HL-60/S4 (cell line): ENCODE measurements around the gene CEP85L.

ENCODE experiments used
- in situ Hi-C: fragments of 300-500 bp; cut with MboI; formaldehyde crosslinking; loops from 2 replicates; pipeline ENCODE4 v1.14.3; 2022; ENCODE audit warnings: low sequenced_read_pairs

The CEP85L gene

DNA sequence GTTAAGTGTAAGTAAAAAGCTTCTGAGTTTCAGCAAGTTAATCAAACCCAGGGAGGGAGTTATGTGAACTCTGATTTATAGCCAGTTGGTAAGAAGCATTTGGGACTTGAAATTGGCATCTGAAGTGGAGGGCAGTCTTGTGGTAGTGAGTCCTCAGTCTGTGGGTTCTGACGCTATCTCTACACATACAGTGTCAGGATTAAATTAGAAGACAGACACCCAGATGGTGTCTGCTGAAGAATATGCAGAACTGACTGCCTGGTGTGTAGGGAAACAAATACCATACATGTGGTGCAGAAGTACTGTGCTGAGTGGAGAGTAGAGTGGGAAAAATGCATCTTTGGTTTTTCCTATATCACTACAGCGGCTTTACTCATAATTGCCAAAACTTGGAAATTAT is 146.8 kb downstream of the CEP85L start:
- in situ Hi-C loops = no loop called here

GRCh38 chr6:118502169-118502568 is 149.2 kb downstream of the CEP85L start:
- in situ Hi-C loops = no loop called here

DNA sequence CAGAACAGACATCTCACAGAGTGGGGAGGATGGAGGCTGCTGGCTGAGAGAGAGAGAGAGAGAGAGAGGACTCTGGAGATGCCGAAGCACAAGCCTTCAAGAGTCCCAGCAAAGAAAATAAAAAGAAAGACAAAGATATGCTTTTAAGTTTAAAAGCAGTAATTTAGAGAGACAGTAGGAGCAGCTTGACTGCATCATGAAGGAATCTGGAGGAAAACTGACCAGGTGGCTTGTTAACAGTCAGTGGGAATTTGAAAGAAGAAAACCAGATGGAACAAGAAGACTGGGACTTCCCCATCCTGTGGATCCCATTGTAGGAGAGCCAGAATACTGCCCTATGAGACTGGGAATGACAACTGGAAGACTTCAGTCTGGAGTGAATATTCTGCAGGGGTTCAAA is 149.6 kb downstream of the CEP85L start:
- in situ Hi-C loops = no loop called here

DNA sequence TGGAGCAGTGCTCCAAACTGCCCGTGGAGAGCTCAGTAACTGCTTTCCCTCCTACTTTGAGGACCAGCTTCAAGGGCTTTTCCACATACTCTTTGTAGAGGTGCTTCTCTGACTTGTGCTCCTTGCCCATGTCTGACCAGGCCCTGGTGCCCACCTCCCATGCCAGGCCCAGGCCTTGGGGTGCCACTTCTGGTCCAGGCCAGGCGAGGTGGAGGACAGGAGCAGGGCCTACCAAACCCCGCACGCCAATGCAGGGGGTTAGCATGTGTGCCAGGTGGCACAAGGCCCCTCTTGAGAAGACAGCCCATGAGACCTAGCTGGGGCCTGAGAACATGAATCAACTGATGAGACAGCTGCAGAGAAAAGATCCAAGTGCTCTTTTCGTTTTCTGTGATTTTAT is 150.3 kb downstream of the CEP85L start:
- in situ Hi-C loops = no loop called here

GRCh38 chr6:118500130-118501015 is 151.0 kb downstream of the CEP85L start:
- in situ Hi-C loops = no loop called here

- in situ Hi-C loops = no loop called here
Measured at GRCh38 chr6:118495485-118496280, 155.7 kb downstream of the CEP85L start.

DNA sequence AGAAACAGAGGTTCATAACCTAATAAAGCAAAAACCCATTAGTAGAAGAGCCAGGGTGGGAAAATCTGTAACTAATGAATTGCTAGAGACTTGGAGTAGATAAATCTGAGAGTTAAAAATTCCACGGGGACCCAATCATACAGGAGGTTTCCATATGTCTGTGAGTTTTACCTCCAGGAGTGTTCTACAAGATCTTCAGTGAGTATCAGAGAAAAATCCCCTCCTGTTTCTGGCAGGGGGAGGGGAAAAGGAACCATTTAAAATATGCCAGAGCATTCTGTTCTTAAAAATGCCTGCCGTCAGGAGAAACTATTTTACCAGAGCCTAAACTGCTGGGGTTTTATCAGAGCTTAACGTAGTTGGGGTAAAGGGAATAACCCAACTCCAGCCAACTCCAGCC is 157.3 kb downstream of the CEP85L start:
- in situ Hi-C loops = no loop called here

DNA sequence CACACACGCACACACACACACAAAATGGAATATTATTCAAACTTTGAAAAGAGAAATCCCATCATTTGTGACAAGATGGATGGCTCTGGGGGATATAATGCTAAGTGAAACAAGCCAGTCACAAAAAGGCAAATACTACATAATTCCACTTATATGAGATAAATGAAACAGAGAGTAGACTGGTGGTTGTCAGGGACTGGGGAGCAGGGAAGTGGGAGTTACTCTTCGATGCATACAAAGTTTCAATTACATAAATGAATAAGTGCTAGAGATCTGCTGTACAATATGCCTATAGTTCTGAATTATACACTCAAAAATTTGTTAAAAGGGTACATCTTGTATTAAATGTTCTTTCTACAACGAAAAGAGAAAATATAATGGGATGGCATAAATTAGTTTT is 161.4 kb downstream of the CEP85L start:
- in situ Hi-C loops = no loop called here

GRCh38 chr6:118488631-118489030 is 162.8 kb downstream of the CEP85L start:
- in situ Hi-C loops = no loop called here

DNA sequence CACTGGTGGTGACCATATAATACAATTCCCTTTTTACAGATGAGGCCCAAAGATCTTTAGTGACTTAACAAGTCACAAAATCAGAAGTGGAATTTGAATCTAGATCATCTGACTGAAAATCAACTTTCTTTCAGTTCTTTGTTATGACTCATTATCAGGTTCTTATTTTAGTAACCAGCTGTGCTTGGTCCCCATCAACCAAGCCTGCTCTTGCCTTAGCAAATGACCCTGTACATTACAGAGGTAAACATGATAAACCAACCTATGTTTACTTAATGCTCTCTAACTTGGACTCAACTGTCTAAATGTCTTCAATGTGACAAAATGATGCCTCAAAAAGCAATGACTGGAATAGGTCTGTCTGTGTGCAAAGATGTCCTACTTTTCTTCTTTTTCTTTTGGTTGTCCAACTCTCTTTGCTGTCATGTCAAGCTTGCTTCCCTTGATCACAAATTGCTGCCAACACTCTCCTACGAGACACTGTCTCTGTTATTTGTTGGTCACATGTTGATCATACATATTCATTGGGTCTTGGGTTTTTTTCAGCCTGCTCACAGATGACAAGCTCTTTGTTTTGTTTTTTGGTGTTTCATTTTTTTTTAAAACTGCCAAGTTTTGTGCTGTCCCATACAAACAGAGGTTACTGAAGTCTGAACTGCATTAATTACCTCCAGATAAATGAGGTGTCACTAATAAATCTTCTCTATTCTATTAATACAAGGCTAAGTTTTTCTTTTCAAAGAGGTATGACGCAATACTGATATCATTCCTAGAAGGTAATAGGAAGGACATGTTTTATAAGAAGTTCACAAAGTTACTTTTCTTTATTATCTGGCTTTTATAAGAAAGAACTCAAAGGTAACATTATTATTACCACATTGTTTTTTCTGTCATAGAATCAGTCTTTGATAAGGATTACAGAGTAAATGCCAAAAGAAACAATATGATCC is 165.5 kb downstream of the CEP85L start:
- in situ Hi-C loops = no loop called here

GRCh38 chr6:118476551-118476950 is 174.8 kb downstream of the CEP85L start:
- in situ Hi-C loops = no loop called here

GRCh38 chr6:118473266-118473665 is 178.1 kb downstream of the CEP85L start:
- in situ Hi-C loops = no loop called here

DNA sequence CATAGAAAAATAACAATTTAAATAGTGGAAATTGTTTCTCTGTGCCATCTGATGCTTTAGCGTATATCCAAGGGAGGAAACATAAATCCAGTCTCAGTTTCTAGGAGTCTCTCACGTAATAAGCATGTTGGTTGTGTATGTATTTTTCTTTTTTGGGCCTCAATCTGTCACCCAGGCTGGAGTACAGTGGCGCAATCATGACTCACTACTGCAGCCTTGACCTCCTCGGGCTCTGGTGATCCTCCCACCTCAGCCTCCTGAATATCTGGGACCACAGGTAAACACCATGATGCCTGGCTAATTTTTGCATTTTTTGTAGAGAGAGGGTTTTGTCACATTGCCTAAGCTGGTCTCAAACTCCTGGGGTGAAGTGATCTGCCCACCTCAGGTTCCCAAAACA is 181.9 kb downstream of the CEP85L start:
- in situ Hi-C loops = no loop called here

DNA sequence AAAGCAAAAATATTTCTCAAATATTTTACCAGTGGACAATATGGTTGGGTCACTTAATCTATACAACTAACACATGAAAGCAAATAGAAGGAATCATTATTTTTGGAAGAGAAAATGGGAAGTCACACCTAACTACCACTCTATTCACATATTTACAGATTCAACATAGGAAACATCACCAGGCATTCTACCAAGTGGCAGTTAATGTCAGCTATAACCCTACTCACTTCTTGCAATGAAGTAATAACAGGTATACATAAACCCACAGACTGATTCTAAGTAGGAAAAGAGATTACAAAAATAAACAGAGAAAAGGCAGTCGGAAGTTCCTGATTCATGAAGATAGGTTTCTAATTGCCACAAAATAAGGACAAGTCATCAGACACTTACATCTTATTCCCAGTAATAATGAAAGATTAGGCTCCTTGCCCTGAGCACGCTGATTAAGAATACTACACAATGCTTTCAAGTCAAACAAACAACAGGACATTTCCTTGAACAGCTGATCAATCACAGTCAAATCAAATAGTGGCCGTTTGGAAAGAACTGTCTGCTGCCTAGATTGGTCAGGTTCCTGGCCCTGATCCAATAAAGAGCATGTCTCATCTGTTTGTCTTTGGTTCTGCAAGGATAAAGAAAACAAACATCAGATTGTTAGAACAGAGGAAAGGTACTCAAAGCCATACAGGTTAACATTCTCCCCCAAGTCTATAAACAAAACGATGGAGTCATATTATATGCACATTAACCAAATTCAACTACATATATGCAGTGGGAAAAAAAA is 182.5 kb downstream of the CEP85L start:
- in situ Hi-C loops = no loop called here

- in situ Hi-C loops = no loop called here
Measured at GRCh38 chr6:118467181-118467580, 184.2 kb downstream of the CEP85L start.

GRCh38 chr6:118464620-118465019 is 186.8 kb downstream of the CEP85L start:
- in situ Hi-C loops = no loop called here

DNA sequence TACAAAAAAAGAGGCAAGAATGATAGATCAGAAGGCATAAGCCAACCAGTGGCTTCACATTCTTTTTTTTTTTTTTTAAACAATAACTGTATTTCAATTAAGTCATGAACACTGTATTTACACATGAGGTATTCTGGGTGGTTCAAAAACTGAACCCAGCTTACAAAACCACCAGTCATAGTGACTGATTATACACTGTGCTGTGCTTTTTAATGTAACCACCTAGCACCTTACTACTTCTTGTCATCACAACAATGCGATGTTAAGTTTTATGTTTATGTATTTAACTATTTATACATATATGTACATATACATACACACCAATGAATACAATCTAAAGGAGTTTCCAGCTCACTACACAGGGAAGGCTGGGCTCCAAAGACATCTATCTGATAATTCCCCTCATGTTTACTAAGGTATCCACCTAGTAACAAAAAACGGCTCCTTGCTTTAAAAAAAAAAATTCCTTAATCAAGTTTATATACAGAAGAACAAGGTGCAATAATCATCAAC is 190.4 kb downstream of the CEP85L start:
- in situ Hi-C loops = no loop called here

DNA sequence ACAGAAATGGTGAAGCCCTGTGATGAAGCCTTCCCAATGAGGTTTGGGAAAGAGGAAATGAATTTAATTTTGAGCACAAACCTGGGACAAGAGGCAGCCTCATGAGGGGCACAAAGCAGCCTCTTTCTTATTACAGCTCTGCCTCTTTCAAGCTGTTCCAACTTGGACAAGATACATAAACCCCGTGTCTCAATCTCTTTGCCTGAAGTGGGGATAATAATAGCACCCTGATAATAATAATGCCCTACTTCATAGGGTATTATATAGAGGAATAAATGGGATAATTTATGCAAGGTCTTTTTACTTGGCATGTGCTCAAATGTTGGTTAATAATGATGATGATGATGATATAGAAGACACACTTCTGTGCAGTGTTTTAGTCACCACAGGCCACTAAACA is 194.4 kb downstream of the CEP85L start:
- in situ Hi-C loops = no loop called here

DNA sequence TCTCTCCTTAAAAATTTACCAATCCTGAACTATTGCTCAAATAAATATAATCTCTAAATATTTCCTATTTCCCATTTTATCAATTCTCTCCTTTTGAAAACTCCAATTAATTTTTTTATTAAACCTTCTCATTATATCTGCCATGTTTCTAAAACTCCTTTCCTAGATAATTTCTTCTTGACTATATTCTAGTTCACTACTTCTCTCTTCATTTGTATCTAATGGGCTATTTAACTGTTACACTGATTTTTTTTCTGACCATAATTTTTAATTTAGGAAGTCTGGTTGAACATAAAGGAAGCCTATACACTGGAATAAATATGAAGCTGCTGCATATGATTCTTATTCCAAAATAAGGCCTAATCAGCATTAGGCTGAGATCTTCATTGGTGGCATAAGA is 199.6 kb downstream of the CEP85L start:
- in situ Hi-C loops = no loop called here

GRCh38 chr6:118444796-118445195 is 206.6 kb downstream of the CEP85L start:
- in situ Hi-C loops = no loop called here
